H4 (cell line): ENCODE data around the gene TMC7. TPM values are rescaled to one million over a fixed set of nuclear protein-coding genes. Genes with fewer than 3 reads are reported as not detected.
"Not testable (repeated sequence)": the region's sequence is repeated elsewhere in the genome, so short reads cannot be mapped to it uniquely, and the experiment has no call there.

ENCODE experiments used
- DNase-seq: peaks from one replicate; pipeline ENCODE4 v3.0.0-alpha.2; 2015; ENCODE audit warnings: low spot score
- total RNA-seq: library from RNA; depleted of rRNA; stranded (reverse); fragments of >200 nt; shearing (Covaris generic); gene quantifications from 2 replicates; pipeline ENCODE4 v1.2.3, GENCODE V29; 2014; rRNA removed

Gene TMC7
- 0.77 and 1.5 TPM in 2 replicates for total RNA-seq

GRCh38 chr16:18983565-18984434, at the start of gene TMC7:
TSS of gene TMC7 (plus strand) at chr16:18983934. CDS start at chr16:18984064, 130 bp downstream.
- DNase-seq: peak; percentile 80

- no peak for DNase-seq
Observed at GRCh38 chr16:18936727-18937340, 46.9 kb upstream of the TMC7 start.

GRCh38 chr16:18937390-18937789, 46.3 kb upstream of the TMC7 start:
- no peak for DNase-seq

GRCh38 chr16:18938986-18939385, 44.7 kb upstream of the TMC7 start:
- no peak for DNase-seq

GRCh38 chr16:18941471-18941870, 42.3 kb upstream of the TMC7 start:
- DNase-seq: no peak

GRCh38 chr16:18942061-18942460, 41.7 kb upstream of the TMC7 start:
- DNase-seq: no peak

GRCh38 chr16:18943414-18943813, 40.3 kb upstream of the TMC7 start:
- DNase-seq: no peak

GRCh38 chr16:18945233-18945632, 38.5 kb upstream of the TMC7 start:
- no peak for DNase-seq

- DNase-seq: no peak
Observed at GRCh38 chr16:18948372-18949020, 35.2 kb upstream of the TMC7 start.

- DNase-seq: no peak
Observed at GRCh38 chr16:18950469-18951185, 33.1 kb upstream of the TMC7 start.

GRCh38 chr16:18953547-18953946, 30.2 kb upstream of the TMC7 start:
- no peak for DNase-seq

GRCh38 chr16:18955874-18956580, 27.7 kb upstream of the TMC7 start:
- not testable (repeated sequence) for DNase-seq

- not testable (repeated sequence) for DNase-seq
Observed at GRCh38 chr16:18956658-18957241, 27.0 kb upstream of the TMC7 start.

- no peak for DNase-seq
Observed at GRCh38 chr16:18958621-18959029, 25.1 kb upstream of the TMC7 start.

GRCh38 chr16:18959031-18959505, 24.7 kb upstream of the TMC7 start:
- DNase-seq: no peak

- no peak for DNase-seq
Observed at GRCh38 chr16:18965555-18965954, 18.2 kb upstream of the TMC7 start.

- no peak for DNase-seq
Observed at GRCh38 chr16:18966791-18967190, 16.9 kb upstream of the TMC7 start.

GRCh38 chr16:18969050-18969854, 14.5 kb upstream of the TMC7 start:
- peak; percentile 64 for DNase-seq

GRCh38 chr16:18969855-18970240, 13.9 kb upstream of the TMC7 start:
- no peak for DNase-seq

- no peak for DNase-seq
Observed at GRCh38 chr16:18975109-18975508, 8.6 kb upstream of the TMC7 start.
